GM23338 (cell line): ENCODE data around the gene FOXP1. TPM values are rescaled to one million over a fixed set of nuclear protein-coding genes. Genes with fewer than 3 reads are reported as not detected.

Experiments used
- ATAC-seq: fragments of 200-7000 bp; cut with Tn5 transposase; 3 replicates; pipeline ENCODE4 v1.9.1; 2020
- DNase-seq: peaks from one replicate; pipeline ENCODE4 v3.0.0-alpha.2; 2015; ENCODE audit warnings: low spot score
- H2AFZ ChIP-seq: fragments of 200-600 bp; sonication (generic); 2 replicates; pipeline ENCODE4 v1.8.0; 2016; ENCODE audit warnings: antibody characterized with exemption, mild to moderate bottlenecking, moderate library complexity
- H3F3A ChIP-seq: fragments of 200-600 bp; sonication (generic); replicated peaks from 2 replicates; pipeline ENCODE4 v1.8.0; 2017; ENCODE audit warnings: antibody characterized with exemption, mixed run types, low read depth
- H3K27ac ChIP-seq: fragments of 200-600 bp; sonication (generic); 2 replicates; pipeline ENCODE4 v1.6.1; 2016; ENCODE audit warnings: low read depth
- H3K27me3 ChIP-seq: fragments of 200-600 bp; sonication (generic); 2 replicates; pipeline ENCODE4 v1.8.0; 2016; ENCODE audit warnings: mild to moderate bottlenecking, mixed run types, moderate library complexity; ENCODE audit not compliant: insufficient read depth
- H3K36me3 ChIP-seq: fragments of 200-600 bp; sonication (generic); 2 replicates; pipeline ENCODE4 v1.8.0; 2016; ENCODE audit warnings: mild to moderate bottlenecking; ENCODE audit not compliant: insufficient read depth
- H3K4me1 ChIP-seq: fragments of 200-600 bp; sonication (generic); 2 replicates; pipeline ENCODE4 v1.8.0; 2016; ENCODE audit warnings: mild to moderate bottlenecking, moderate library complexity; ENCODE audit not compliant: insufficient read depth
- H3K4me2 ChIP-seq: fragments of 200-600 bp; sonication (generic); 2 replicates; pipeline ENCODE4 v1.7.1; 2017; ENCODE audit warnings: mixed run types
- H3K4me3 ChIP-seq: fragments of 200-600 bp; sonication (generic); 2 replicates; pipeline ENCODE4 v1.6.1; 2016; ENCODE audit warnings: mixed run types
- H3K79me2 ChIP-seq: fragments of 200-600 bp; sonication (generic); replicated peaks from 2 replicates; pipeline ENCODE4 v1.8.0; 2017; ENCODE audit warnings: mild to moderate bottlenecking; ENCODE audit not compliant: insufficient read depth
- H3K9me2 ChIP-seq: fragments of 200-600 bp; sonication (generic); 2 replicates; pipeline ENCODE4 v1.8.0; 2017; ENCODE audit not compliant: insufficient read depth
- H4K20me1 ChIP-seq: fragments of 200-600 bp; sonication (generic); replicated peaks from 2 replicates; pipeline ENCODE4 v1.8.0; 2017; ENCODE audit warnings: mild to moderate bottlenecking; ENCODE audit not compliant: insufficient read depth
- H3K27ac Mint-ChIP-seq: 2 replicates; pipeline ENCODE4 v1.8.0; 2020; ENCODE audit warnings: inconsistent platforms, mild to moderate bottlenecking, moderate library complexity, mixed read lengths
- H3K27me3 Mint-ChIP-seq: 3 replicates; pipeline ENCODE4 v1.8.0; 2022; ENCODE audit warnings: low read depth, mild to moderate bottlenecking, moderate library complexity, mixed read lengths, inconsistent platforms; ENCODE audit not compliant: insufficient read depth, poor library complexity
- H3K36me3 Mint-ChIP-seq: 3 replicates; pipeline ENCODE4 v1.8.0; 2021; ENCODE audit warnings: low read depth, mild to moderate bottlenecking, inconsistent platforms, moderate library complexity, mixed read lengths
- H3K4me1 Mint-ChIP-seq: 3 replicates; pipeline ENCODE4 v1.8.0; 2020; ENCODE audit warnings: mild to moderate bottlenecking, inconsistent platforms, mixed read lengths
- H3K4me3 Mint-ChIP-seq: 3 replicates; pipeline ENCODE4 v1.8.0; 2021; ENCODE audit warnings: moderate library complexity, mild to moderate bottlenecking, inconsistent platforms, mixed read lengths
- H3K9me3 Mint-ChIP-seq: 3 replicates; pipeline ENCODE4 v1.8.0; 2020; ENCODE audit warnings: moderate library complexity, mild to moderate bottlenecking, inconsistent platforms, mixed read lengths
- EZH2 ChIP-seq: fragments of 200-600 bp; sonication (generic); IDR thresholded peaks from one replicate; pipeline ENCODE4 v1.8.0; 2017; ENCODE audit warnings: antibody characterized with exemption, mild to moderate bottlenecking, low read depth; ENCODE audit not compliant: unreplicated experiment
- EZH2phosphoT487 ChIP-seq: fragments of 200-600 bp; sonication (generic); IDR thresholded peaks from one replicate; pipeline ENCODE4 v1.8.1; 2018; ENCODE audit warnings: antibody characterized with exemption; ENCODE audit not compliant: unreplicated experiment
- JUNB ChIP-seq: IDR thresholded peaks from one replicate; pipeline ENCODE4 v1.6.1; 2016; ENCODE audit warnings: antibody characterized with exemption; ENCODE audit not compliant: unreplicated experiment
- STAT1 ChIP-seq: IDR thresholded peaks from one replicate; pipeline ENCODE4 v1.6.1; 2016; ENCODE audit warnings: antibody characterized with exemption; ENCODE audit not compliant: unreplicated experiment
- ZNF331 ChIP-seq: fragments of 250-450 bp; sonication (Bioruptor Pico); IDR thresholded peaks from 2 replicates; pipeline ENCODE4 v1.5.0; 2020; ENCODE audit warnings: low read depth, mild to moderate bottlenecking, moderate library complexity
- polyA plus RNA-seq: library from polyadenylated mRNA; unstranded; fragments of >200 nt; fragmentation: Nextera tagmentation; extraction: Ambion mirVana; gene quantifications from 2 replicates; pipeline ENCODE4 v1.2.1, GENCODE V29; 2016
- total RNA-seq: library from RNA; depleted of rRNA; stranded (reverse); fragments of >200 nt; shearing (Covaris generic); gene quantifications from 2 replicates; pipeline ENCODE4 v1.2.3, GENCODE V29; 2014
- TF ChIP-seq, protein P1 (sequence below): IDR thresholded peaks from one replicate; pipeline ENCODE4 v1.6.1; 2018; ENCODE audit warnings: antibody characterized with exemption; ENCODE audit not compliant: unreplicated experiment
- TF ChIP-seq, protein P2 (sequence below), 2 experiments: fragments of 200-600 bp in 1 of 2; sonication (generic) in 1 of 2; conservative IDR thresholded peaks; 2 replicates each; pipeline versions ENCODE4 v1.5.1 to v1.6.1; 2016 to 2017; ENCODE audit warnings: antibody characterized with exemption in 2 of 2, low read depth in 2 of 2, mild to moderate bottlenecking in 2 of 2, moderate library complexity in 1 of 2

The FOXP1 gene
- total and polyA plus RNA-seq, 2 experiments from 2014 or later = 32.9 to 35.5 TPM

DNA sequence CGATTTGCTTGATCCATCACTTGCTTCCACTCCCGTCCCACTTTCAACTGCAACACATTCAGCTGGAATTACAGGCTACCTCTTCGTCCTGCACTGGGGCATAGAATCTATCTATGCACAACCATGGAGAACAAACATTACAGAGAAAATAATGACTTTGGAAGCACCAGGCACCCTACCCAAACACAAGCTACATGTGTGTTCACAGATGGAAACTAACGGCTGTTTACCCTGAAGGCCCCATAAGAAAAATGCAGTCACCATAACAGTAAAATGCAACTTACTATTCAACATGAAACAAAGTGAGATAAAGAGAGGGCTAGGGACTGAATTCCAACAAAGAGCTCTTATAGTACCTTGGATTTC is 496.8 kb downstream of the FOXP1 start:
- Histone ChIP-seq H3K27ac (no peak overlapping the region), H4K20me1 (no peaks in the 10 kb centered on the region; the same call in 1 of the 2 replicates), H3K79me2 (no peaks in the 10 kb centered on the region; the same call in 1 of the 2 replicates), H3K4me3 (no peak overlapping the region), H3K9me2 (no peaks in the 10 kb centered on the region), H3F3A (no peaks in the 10 kb centered on the region), H3K4me2 (no peak overlapping the region), H3K36me3 (no peaks in the 10 kb centered on the region), H2AFZ (no peak overlapping the region), H3K27me3 (no peaks in the 10 kb centered on the region), H3K4me1 (peaks cover 12% of the 10 kb centered on the region; the same call in 1 of the 2 replicates)
- ATAC-seq (no peak), DNase-seq (no peak)
- Mint-ChIP-seq H3K4me1 (peaks cover 22% of the 10 kb centered on the region), H3K9me3 (no peaks in the 10 kb centered on the region), H3K36me3 (no peaks in the 10 kb centered on the region), H3K27me3 (peaks cover 5% of the 10 kb centered on the region), H3K27ac (no peak overlapping the region; the same call in 1 of the 2 replicates), H3K4me3 (no peak overlapping the region)
- TF ChIP-seq JUNB (no peak), EZH2 (no peak), STAT1 (no peak)
- TF ChIP-seq, protein P1, sequence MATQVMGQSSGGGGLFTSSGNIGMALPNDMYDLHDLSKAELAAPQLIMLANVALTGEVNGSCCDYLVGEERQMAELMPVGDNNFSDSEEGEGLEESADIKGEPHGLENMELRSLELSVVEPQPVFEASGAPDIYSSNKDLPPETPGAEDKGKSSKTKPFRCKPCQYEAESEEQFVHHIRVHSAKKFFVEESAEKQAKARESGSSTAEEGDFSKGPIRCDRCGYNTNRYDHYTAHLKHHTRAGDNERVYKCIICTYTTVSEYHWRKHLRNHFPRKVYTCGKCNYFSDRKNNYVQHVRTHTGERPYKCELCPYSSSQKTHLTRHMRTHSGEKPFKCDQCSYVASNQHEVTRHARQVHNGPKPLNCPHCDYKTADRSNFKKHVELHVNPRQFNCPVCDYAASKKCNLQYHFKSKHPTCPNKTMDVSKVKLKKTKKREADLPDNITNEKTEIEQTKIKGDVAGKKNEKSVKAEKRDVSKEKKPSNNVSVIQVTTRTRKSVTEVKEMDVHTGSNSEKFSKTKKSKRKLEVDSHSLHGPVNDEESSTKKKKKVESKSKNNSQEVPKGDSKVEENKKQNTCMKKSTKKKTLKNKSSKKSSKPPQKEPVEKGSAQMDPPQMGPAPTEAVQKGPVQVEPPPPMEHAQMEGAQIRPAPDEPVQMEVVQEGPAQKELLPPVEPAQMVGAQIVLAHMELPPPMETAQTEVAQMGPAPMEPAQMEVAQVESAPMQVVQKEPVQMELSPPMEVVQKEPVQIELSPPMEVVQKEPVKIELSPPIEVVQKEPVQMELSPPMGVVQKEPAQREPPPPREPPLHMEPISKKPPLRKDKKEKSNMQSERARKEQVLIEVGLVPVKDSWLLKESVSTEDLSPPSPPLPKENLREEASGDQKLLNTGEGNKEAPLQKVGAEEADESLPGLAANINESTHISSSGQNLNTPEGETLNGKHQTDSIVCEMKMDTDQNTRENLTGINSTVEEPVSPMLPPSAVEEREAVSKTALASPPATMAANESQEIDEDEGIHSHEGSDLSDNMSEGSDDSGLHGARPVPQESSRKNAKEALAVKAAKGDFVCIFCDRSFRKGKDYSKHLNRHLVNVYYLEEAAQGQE = no peak

DNA sequence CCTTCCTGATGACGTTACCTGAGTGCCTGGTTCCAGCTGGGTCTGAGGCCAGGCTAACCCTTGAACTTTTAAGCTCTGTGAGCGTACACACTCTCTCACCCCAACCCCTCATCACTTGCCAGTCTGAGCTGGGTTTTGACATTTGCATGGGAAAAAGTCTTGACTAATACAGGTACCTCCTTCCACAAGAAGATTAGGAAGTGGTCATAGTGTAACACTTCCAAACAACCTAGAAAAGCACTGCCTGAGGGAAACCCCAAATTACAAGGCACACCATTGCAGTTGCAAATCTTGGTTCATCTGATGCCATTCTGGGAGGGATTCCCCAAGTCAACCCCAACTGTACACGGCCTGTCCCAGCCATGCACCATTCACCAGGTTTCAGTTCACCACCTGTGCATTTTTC is 499.8 kb downstream of the FOXP1 start:
- no peaks in the 10 kb centered on the region for H3K9me2 ChIP-seq
- no peak overlapping the region for H3K27ac Mint-ChIP-seq
- no peaks in the 10 kb centered on the region for H3K36me3 Mint-ChIP-seq
- H3K4me1 ChIP-seq = peaks cover 25% of the 10 kb centered on the region
- H3K27me3 ChIP-seq = no peaks in the 10 kb centered on the region
- no peak overlapping the region for H3K4me2 ChIP-seq
- no peaks in the 10 kb centered on the region for H3K36me3 ChIP-seq
- TF ChIP-seq, protein P1 = no peak
- TF ChIP-seq STAT1 (no peak), ZNF331 (CRISPR knock-in tag) (no peak), EZH2phosphoT487 (no peak)
- TF ChIP-seq, protein P2, sequence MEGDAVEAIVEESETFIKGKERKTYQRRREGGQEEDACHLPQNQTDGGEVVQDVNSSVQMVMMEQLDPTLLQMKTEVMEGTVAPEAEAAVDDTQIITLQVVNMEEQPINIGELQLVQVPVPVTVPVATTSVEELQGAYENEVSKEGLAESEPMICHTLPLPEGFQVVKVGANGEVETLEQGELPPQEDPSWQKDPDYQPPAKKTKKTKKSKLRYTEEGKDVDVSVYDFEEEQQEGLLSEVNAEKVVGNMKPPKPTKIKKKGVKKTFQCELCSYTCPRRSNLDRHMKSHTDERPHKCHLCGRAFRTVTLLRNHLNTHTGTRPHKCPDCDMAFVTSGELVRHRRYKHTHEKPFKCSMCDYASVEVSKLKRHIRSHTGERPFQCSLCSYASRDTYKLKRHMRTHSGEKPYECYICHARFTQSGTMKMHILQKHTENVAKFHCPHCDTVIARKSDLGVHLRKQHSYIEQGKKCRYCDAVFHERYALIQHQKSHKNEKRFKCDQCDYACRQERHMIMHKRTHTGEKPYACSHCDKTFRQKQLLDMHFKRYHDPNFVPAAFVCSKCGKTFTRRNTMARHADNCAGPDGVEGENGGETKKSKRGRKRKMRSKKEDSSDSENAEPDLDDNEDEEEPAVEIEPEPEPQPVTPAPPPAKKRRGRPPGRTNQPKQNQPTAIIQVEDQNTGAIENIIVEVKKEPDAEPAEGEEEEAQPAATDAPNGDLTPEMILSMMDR (conservative IDR thresholded peaks at IDR 0.05; ENCODE audit: low read depth in 2 of 2) = no peak
- no peak overlapping the region for H3K4me3 Mint-ChIP-seq
- H3F3A ChIP-seq = no peaks in the 10 kb centered on the region
- H3K27me3 Mint-ChIP-seq = peaks cover 2% of the 10 kb centered on the region
- ATAC-seq (no peak), DNase-seq (no peak)
- H3K9me3 Mint-ChIP-seq = no peaks in the 10 kb centered on the region
- H3K4me3 ChIP-seq = no peak overlapping the region
- H3K27ac ChIP-seq = no peak overlapping the region
- H2AFZ ChIP-seq = no peak overlapping the region
- peaks cover 43% of the 10 kb centered on the region for H3K4me1 Mint-ChIP-seq
- no peaks in the 10 kb centered on the region; the same call in 1 of the 2 replicates for H3K79me2 ChIP-seq
- no peaks in the 10 kb centered on the region; the same call in 1 of the 2 replicates for H4K20me1 ChIP-seq
